ENCODE results near the gene REEP2. TPM values are rescaled to one million over a fixed set of nuclear protein-coding genes. Genes with fewer than 3 reads are reported as not detected.
A peak's percentile ranks its signal among the peaks of the same experiment; 100 is the strongest.

REEP2 gene
- total RNA-seq, 1 experiment from 2014 or later = 4.9 TPM

- Histone ChIP-seq H3K9me3 (ENCODE audit: control insufficient read depth in 1 of 2, insufficient read depth in 1 of 2, low read depth in 1 of 2, low read length in 2 of 2) (no peaks in the 10 kb centered on the region), H3K4me1 (ENCODE audit: control insufficient read depth in 1 of 2, insufficient read depth in 2 of 2, low read length in 2 of 2) (peaks cover 0 to 40% of the 10 kb centered on the region in 2 experiments; a peak in 3 of 4 replicates), H3K4me2 (ENCODE audit: low read length) (peak within 1 kb of the TSS; percentile 100), H2AFZ (ENCODE audit: low read depth, low read length, poor library complexity, severe bottlenecking) (peak within 1 kb of the TSS; percentile 77), H3K36me3 (ENCODE audit: control insufficient read depth in 1 of 2, insufficient read depth in 2 of 2, low read length in 2 of 2) (peaks cover 4 to 22% of the 10 kb centered on the region in 2 experiments), H3K9ac (ENCODE audit: low read length) (peak within 1 kb of the TSS; percentile 93), H3K79me2 (ENCODE audit: insufficient read depth, low read length) (peaks cover 31% of the 10 kb centered on the region), H3K27ac (ENCODE audit: low read depth, low read length) (peak within 1 kb of the TSS; percentile 88), H3K27me3 (ENCODE audit: insufficient read depth, low read length) (no peaks in the 10 kb centered on the region), H4K20me1 (ENCODE audit: insufficient read depth) (no peaks in the 10 kb centered on the region; the same call in 1 of the 2 replicates), H3K4me3 (replicated peaks in 1 of 2; ENCODE audit: low read depth in 1 of 2, low read length in 2 of 2) (peak within 1 kb of the TSS; percentile 53 to 82), H3K9me2 (ENCODE audit: insufficient read depth) (no peaks in the 10 kb centered on the region)
- CTCF ChIA-PET = interaction anchor here (1.0 to 3.4 kb wide), 6 partner anchors 11 to 287 kb away, joined by 3 to 48 read pairs (median 6); partner anchors contain the start of genes BRD8, ETF1 and KIF20A
- ATAC-seq (peak; percentile 68), DNase-seq (ENCODE audit: low read depth, low spot score) (peak; percentile 85)
- BruUV-seq (replicated peaks) = no TSS peak
- intact Hi-C loops (cut with micrococcal nuclease) = loop anchor here (1.0 kb wide), 1 partner anchor 78 kb away; the partner anchor contains the start of gene ETF1
- POLR2A ChIA-PET = interaction anchor here (0.6 to 3.1 kb wide), 15 partner anchors 10 to 807 kb away, joined by 3 to 16 read pairs (median 5); partner anchors contain the start of genes ETF1 and HSPA9
- RAD21 ChIA-PET (ENCODE audit: low non-redundant PET in 1 of 2, low total read pairs in 2 of 2, uncharacterized antibody in 2 of 2, unreplicated experiment in 2 of 2) = no interaction called here
- TF ChIP-seq MAX (IDR thresholded peaks at IDR 0.05) = no peak
- no peak for TF ChIP-seq TCF7L2 (IDR thresholded peaks at IDR 0.05; ENCODE audit: borderline replicate concordance, extremely low read depth, insufficient read depth, insufficient read length)
- peak; percentile 38 for TF ChIP-seq ZBTB33 (IDR thresholded peaks at IDR 0.05; ENCODE audit: extremely low read depth, insufficient replicate concordance, low read length)
- TF ChIP-seq ATF3 (IDR thresholded peaks at IDR 0.05) = no peak
- no peak for TF ChIP-seq FOSL1 (IDR thresholded peaks at IDR 0.05; ENCODE audit: low read depth)
- TF ChIP-seq EGR1 (IDR thresholded peaks at IDR 0.05; ENCODE audit: low read depth) = no peak
- no peak for TF ChIP-seq ZNF274 (IDR thresholded peaks at IDR 0.05; ENCODE audit: low read depth, low read length)
- no peak for TF ChIP-seq CEBPB (IDR thresholded peaks at IDR 0.05; ENCODE audit: low read depth)
- TF ChIP-seq EZH2phosphoT487 (IDR thresholded peaks at IDR 0.05; ENCODE audit: borderline replicate concordance) = no peak
- TF ChIP-seq POLR2AphosphoS5 (IDR thresholded peaks at IDR 0.05; ENCODE audit: low read depth, low read length) = peak; percentile 99
- TF ChIP-seq CTCF (IDR thresholded peaks at IDR 0.05 in 2 of 3, conservative IDR thresholded peaks at IDR 0.05 in 1 of 3; ENCODE audit: borderline replicate concordance in 1 of 3, insufficient read depth in 1 of 3, low read depth in 2 of 3, low read length in 2 of 3) = no peak
- peak; percentile 90 for TF ChIP-seq POLR2A (IDR thresholded peaks at IDR 0.05; ENCODE audit: borderline replicate concordance, extremely low read depth, insufficient read depth, insufficient read length)
- no peak for TF ChIP-seq JUND (IDR thresholded peaks at IDR 0.05)
- no peak for TF ChIP-seq SIN3A (IDR thresholded peaks at IDR 0.05; ENCODE audit: low read depth)
- no peak for TF ChIP-seq ZFX (IDR thresholded peaks at IDR 0.05)
- TF ChIP-seq ELF1 (IDR thresholded peaks at IDR 0.05; ENCODE audit: borderline replicate concordance, low read depth) = no peak
- no peak for TF ChIP-seq SP1 (IDR thresholded peaks at IDR 0.05; ENCODE audit: low read depth)
- no peak for TF ChIP-seq CBX3 (IDR thresholded peaks at IDR 0.05; ENCODE audit: low read depth)
- TF ChIP-seq SRF (IDR thresholded peaks at IDR 0.05; ENCODE audit: low read depth) = no peak
These were observed 26.6 kb downstream of the REEP2 start, which contains the start of gene EGR1 for GRCh38 chr5:138465261-138466124. Gene EGR1, plus strand, starts transcription at chr5:138465479. Its CDS starts 283 bp downstream, at chr5:138465762.
